Measurements from ENCODE around the gene ZMIZ1. TPM values are rescaled to one million over a fixed set of nuclear protein-coding genes. Genes with fewer than 3 reads are reported as not detected.

ZMIZ1 gene
- total and polyA plus RNA-seq, 2 experiments from 2014 or later, result 9.2 to 30.9 TPM

DNA sequence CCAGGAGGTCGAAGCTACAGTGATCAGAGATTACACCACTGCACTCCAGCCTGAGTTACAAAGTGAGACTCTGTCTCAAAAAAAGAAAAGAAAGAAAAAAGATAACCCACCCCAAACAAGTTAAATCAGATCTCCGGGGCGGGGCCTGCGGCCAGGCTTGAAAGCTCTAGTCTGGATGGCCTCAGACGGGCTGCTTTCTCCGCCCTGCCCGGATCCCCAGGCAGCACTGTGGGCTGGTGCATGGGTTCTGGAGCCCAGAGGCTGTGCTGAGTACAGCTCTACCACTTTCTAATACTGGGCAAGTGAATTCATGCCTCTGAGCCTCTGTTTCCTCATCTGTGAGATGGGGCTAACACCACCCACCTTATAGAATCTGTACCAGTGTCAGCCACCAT lies 83.7 kb downstream of the ZMIZ1 start:
- Histone ChIP-seq H3K4me2 (no peak overlapping the region), H3K27ac (ENCODE audit: low read depth) (no peak overlapping the region), H3F3A (replicated peaks; ENCODE audit: low read depth) (no peaks in the 10 kb centered on the region), H3K36me3 (ENCODE audit: insufficient read depth) (no peaks in the 10 kb centered on the region), H3K9me2 (ENCODE audit: insufficient read depth) (no peaks in the 10 kb centered on the region), H2AFZ (no peak overlapping the region), H3K79me2 (replicated peaks; ENCODE audit: insufficient read depth) (peaks cover 7% of the 10 kb centered on the region; the same call in 1 of the 2 replicates), H3K27me3 (ENCODE audit: insufficient read depth) (no peaks in the 10 kb centered on the region), H3K4me1 (ENCODE audit: insufficient read depth) (peaks cover 14% of the 10 kb centered on the region), H3K4me3 (no peak overlapping the region), H4K20me1 (replicated peaks; ENCODE audit: insufficient read depth) (no peaks in the 10 kb centered on the region)
- no peak overlapping the region for H3K4me3 Mint-ChIP-seq
- H3K36me3 Mint-ChIP-seq (ENCODE audit: low read depth), result peaks cover 2% of the 10 kb centered on the region; the same call in 1 of the 3 replicates
- DNase-seq (ENCODE audit: low spot score), result no peak
- peaks cover 18% of the 10 kb centered on the region for H3K27me3 Mint-ChIP-seq (ENCODE audit: insufficient read depth, low read depth, poor library complexity)
- H3K4me1 Mint-ChIP-seq, result peaks cover 34% of the 10 kb centered on the region
- no peak for ATAC-seq
- H3K27ac Mint-ChIP-seq, result peak overlapping the region; percentile 78; the same call in 1 of the 2 replicates
- no peaks in the 10 kb centered on the region for H3K9me3 Mint-ChIP-seq
- TF ChIP-seq STAT1 (IDR thresholded peaks at IDR 0.05; ENCODE audit: unreplicated experiment) (no peak), ZNF114 (CRISPR knock-in tag; IDR thresholded peaks at IDR 0.05) (no peak), ZNF462 (CRISPR knock-in tag; IDR thresholded peaks at IDR 0.05) (no peak), EZH2 (IDR thresholded peaks at IDR 0.05; ENCODE audit: low read depth, unreplicated experiment) (no peak), CREB1 (CRISPR knock-in tag; IDR thresholded peaks at IDR 0.05; ENCODE audit: low read depth) (no peak), JUNB (IDR thresholded peaks at IDR 0.05; ENCODE audit: unreplicated experiment) (no peak), NANOG (IDR thresholded peaks at IDR 0.05; ENCODE audit: borderline replicate concordance) (no peak), ETS1 (IDR thresholded peaks at IDR 0.05) (no peak), CTCF (conservative IDR thresholded peaks at IDR 0.05; ENCODE audit: low read depth in 2 of 2) (no peak), POLR2AphosphoS5 (IDR thresholded peaks at IDR 0.05; ENCODE audit: low read depth) (no peak), EZH2phosphoT487 (IDR thresholded peaks at IDR 0.05; ENCODE audit: unreplicated experiment) (no peak), ZNF331 (CRISPR knock-in tag; IDR thresholded peaks at IDR 0.05; ENCODE audit: low read depth) (no peak)
- TF ChIP-seq, protein P1, sequence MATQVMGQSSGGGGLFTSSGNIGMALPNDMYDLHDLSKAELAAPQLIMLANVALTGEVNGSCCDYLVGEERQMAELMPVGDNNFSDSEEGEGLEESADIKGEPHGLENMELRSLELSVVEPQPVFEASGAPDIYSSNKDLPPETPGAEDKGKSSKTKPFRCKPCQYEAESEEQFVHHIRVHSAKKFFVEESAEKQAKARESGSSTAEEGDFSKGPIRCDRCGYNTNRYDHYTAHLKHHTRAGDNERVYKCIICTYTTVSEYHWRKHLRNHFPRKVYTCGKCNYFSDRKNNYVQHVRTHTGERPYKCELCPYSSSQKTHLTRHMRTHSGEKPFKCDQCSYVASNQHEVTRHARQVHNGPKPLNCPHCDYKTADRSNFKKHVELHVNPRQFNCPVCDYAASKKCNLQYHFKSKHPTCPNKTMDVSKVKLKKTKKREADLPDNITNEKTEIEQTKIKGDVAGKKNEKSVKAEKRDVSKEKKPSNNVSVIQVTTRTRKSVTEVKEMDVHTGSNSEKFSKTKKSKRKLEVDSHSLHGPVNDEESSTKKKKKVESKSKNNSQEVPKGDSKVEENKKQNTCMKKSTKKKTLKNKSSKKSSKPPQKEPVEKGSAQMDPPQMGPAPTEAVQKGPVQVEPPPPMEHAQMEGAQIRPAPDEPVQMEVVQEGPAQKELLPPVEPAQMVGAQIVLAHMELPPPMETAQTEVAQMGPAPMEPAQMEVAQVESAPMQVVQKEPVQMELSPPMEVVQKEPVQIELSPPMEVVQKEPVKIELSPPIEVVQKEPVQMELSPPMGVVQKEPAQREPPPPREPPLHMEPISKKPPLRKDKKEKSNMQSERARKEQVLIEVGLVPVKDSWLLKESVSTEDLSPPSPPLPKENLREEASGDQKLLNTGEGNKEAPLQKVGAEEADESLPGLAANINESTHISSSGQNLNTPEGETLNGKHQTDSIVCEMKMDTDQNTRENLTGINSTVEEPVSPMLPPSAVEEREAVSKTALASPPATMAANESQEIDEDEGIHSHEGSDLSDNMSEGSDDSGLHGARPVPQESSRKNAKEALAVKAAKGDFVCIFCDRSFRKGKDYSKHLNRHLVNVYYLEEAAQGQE (IDR thresholded peaks at IDR 0.05; ENCODE audit: unreplicated experiment), result no peak

All from GM23338 (cell line).